ENCODE measurements around the gene CLEC11A. TPM values are rescaled to one million over a fixed set of nuclear protein-coding genes. Genes with fewer than 3 reads are reported as not detected.

Gene CLEC11A
- total RNA-seq, 1 donor from 2014 or later = 12.7 TPM

DNA sequence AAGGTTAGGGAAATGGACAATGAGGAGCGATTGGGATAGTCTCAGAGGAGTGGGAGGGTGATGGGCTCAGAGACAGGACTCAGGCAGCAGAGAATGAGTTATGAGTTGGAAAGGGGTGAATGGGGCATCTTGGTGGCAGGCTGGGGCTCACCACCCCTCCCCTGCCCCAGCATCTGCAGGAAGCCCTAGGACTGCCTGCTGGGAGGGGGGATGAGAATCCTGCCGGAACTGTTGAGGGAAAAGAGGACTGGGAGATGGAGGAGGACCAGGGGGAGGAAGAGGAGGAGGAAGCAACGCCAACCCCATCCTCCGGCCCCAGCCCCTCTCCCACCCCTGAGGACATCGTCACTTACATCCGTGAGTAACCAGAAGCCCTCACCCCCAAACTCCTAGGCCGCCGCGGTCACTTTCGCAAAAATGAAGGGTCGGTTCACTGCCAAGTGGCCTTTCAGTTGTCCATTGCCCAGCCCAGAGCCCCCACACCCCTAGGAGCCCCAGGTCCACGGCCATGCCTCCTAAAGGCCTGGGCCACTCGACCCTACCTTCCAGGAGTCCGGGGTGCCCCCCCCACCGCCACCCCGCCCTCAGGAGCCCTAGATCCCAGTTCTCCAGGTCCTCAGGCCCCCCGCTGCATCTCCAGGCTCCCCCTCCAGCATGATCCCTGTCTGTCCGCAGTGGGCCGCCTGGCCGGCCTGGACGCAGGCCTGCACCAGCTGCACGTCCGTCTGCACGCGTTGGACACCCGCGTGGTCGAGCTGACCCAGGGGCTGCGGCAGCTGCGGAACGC, 764 bp downstream of the CLEC11A start:
- TF ChIP-seq, protein P1, sequence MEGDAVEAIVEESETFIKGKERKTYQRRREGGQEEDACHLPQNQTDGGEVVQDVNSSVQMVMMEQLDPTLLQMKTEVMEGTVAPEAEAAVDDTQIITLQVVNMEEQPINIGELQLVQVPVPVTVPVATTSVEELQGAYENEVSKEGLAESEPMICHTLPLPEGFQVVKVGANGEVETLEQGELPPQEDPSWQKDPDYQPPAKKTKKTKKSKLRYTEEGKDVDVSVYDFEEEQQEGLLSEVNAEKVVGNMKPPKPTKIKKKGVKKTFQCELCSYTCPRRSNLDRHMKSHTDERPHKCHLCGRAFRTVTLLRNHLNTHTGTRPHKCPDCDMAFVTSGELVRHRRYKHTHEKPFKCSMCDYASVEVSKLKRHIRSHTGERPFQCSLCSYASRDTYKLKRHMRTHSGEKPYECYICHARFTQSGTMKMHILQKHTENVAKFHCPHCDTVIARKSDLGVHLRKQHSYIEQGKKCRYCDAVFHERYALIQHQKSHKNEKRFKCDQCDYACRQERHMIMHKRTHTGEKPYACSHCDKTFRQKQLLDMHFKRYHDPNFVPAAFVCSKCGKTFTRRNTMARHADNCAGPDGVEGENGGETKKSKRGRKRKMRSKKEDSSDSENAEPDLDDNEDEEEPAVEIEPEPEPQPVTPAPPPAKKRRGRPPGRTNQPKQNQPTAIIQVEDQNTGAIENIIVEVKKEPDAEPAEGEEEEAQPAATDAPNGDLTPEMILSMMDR (conservative IDR thresholded peaks at IDR 0.05; ENCODE audit: low read depth, low read length) = no peak

DNA sequence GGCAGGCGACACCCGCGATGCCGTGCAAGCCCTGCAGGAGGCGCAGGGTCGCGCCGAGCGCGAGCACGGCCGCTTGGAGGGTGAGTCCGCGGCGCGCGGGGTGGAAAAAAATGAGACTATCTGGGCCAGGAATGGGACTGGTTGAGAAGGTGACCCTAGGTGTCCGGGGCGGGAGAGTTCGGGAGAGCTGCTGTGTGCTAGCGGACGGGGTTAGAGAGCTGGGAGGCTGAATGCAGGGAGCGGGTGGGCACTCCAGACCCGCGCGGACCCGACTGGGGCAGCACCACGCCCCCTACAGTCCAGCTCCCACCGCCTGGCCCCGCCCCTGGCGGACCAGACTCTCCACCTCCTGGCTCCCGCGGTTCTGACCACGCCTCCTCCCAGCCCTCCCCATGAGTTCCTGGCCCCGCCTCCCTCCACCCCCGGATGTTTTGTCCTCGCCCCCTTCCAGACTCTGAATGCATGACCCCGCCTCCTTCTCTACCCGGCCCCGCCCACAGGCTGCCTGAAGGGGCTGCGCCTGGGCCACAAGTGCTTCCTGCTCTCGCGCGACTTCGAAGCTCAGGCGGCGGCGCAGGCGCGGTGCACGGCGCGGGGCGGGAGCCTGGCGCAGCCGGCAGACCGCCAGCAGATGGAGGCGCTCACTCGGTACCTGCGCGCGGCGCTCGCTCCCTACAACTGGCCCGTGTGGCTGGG, 1.5 kb downstream of the CLEC11A start:
- DNase-seq (ENCODE audit: low read depth) = peak; percentile 85
- H3K4me3 ChIP-seq (ENCODE audit: low read depth, low read length) = peak overlapping the region; percentile 81
- TF ChIP-seq, protein P1 (conservative IDR thresholded peaks at IDR 0.05; ENCODE audit: low read depth, low read length) = peak; percentile 70

More for the DNA sequence above, 764 bp downstream of the CLEC11A start:
- peak overlapping the region; percentile 81 for H3K4me3 ChIP-seq (ENCODE audit: low read depth, low read length)
- DNase-seq (ENCODE audit: low read depth) = no peak

DNA sequence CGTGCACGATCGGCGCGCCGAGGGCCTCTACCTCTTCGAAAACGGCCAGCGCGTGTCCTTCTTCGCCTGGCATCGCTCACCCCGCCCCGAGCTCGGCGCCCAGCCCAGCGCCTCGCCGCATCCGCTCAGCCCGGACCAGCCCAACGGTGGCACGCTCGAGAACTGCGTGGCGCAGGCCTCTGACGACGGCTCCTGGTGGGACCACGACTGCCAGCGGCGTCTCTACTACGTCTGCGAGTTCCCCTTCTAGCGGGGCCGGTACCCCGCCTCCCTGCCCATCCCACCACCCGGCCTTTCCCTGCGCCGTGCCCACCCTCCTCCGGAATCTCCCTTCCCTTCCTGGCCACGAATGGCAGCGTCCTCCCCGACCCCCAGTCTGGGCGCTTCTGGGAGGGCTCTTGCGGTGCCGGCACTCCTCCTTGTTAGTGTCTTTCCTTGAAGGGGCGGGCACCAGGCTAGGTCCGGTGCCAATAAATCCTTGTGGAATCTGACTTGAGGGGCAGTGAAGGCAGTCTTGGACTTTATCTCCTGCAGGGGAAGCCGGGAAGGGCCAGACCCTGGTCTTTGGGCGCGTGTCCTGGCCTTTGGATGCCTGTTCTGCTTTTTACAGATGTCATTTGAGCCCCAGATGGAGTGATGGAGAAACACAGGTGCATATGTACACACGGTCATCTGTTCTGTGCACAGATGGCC, 2.2 kb downstream of the CLEC11A start:
- peak overlapping the region; percentile 81 for H3K4me3 ChIP-seq (ENCODE audit: low read depth, low read length)
- DNase-seq (ENCODE audit: low read depth) = no peak
- TF ChIP-seq, protein P1 (conservative IDR thresholded peaks at IDR 0.05; ENCODE audit: low read depth, low read length) = no peak

DNA sequence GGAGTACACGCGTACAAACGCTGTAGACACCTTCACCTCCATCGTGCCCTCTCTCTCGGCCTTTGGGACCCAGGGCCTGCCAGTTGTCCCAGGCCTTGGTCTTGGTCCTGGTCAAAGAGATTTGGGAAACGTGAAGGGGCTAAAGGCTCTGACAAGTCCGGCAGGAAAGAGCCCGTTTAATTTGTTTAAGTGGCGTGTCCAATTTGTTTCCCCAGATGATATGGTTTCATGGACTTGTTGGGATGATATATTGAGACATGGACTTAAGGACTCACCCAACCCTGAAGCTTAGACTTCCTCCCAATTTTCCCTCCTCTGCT, 2.7 kb downstream of the CLEC11A start:
- H3K4me3 ChIP-seq (ENCODE audit: low read depth, low read length) = peak overlapping the region; percentile 81
- DNase-seq (ENCODE audit: low read depth) = no peak
- TF ChIP-seq, protein P1 (conservative IDR thresholded peaks at IDR 0.05; ENCODE audit: low read depth, low read length) = no peak

DNA sequence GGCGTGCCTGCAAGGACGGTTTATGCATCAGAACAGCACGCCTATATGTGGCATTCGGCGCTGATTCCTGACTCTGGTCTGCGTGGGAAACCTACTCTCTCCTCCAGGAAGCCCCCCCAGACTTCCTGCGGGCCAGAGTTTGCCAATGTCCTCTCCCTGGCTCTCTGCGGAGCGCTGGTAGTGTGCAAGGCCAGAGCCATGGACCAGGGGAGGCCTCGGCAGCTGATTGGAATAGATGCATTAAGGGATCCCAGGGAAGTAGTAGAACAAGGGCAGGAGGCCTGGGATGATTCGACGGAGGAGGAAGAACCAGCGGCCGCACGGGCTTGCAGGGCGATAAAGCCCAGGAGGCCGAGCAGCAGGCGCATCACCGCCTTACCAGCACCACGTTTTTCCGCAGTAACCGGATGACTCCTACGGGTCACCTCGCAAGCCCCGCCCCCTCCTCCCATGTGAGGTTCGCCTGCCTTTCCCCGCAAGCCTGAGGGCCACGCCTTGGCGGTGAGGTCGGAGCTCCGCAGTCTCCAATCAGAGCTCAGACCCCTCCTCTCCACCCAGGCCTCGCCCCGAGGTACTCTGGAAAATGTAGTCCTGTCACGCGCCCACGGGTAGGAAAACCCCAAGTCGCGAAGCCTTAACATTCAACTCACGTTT, 5.0 kb downstream of the CLEC11A start:
- TF ChIP-seq, protein P1 (conservative IDR thresholded peaks at IDR 0.05; ENCODE audit: low read depth, low read length) = no peak
- no peak for DNase-seq (ENCODE audit: low read depth)
- H3K4me3 ChIP-seq (ENCODE audit: low read depth, low read length) = peak overlapping the region; percentile 11

DNA sequence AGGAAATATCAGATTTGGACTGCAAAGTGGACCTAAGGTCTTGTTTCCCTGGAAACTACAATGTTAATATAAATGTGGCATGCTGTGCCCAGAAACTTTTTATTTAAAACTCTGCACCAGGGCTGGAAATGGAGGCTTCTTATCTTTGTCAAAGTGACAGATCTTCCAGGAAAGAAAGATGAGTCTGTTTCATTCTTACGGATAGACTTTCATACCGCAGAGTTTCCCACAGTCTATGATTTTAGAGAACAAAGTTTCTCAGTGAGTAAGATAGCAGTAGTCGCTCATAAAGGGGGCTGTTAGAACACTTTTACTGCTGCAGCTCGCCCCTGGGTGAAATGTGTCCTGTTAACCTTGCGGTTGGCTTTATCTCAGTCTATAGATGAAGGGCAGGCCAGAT, 6.7 kb downstream of the CLEC11A start:
- TF ChIP-seq, protein P1 (conservative IDR thresholded peaks at IDR 0.05; ENCODE audit: low read depth, low read length) = no peak
- H3K4me3 ChIP-seq (ENCODE audit: low read depth, low read length) = no peak overlapping the region
- no peak for DNase-seq (ENCODE audit: low read depth)
